HG03442 (cell line): ENCODE measurements around the gene CCDC51.
"Not testable (repeated sequence)": the region's sequence is repeated elsewhere in the genome, so short reads cannot be mapped to it uniquely, and the experiment has no call there.

Experiments
- ATAC-seq: cut with Tn5 transposase; IDR thresholded peaks from one replicate; pipeline ENCODE4 v1.9.1; 2021; ENCODE audit warnings: mild to moderate bottlenecking, moderate library complexity; ENCODE audit not compliant: unreplicated experiment

Gene CCDC51, protein sequence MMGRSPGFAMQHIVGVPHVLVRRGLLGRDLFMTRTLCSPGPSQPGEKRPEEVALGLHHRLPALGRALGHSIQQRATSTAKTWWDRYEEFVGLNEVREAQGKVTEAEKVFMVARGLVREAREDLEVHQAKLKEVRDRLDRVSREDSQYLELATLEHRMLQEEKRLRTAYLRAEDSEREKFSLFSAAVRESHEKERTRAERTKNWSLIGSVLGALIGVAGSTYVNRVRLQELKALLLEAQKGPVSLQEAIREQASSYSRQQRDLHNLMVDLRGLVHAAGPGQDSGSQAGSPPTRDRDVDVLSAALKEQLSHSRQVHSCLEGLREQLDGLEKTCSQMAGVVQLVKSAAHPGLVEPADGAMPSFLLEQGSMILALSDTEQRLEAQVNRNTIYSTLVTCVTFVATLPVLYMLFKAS

DNA sequence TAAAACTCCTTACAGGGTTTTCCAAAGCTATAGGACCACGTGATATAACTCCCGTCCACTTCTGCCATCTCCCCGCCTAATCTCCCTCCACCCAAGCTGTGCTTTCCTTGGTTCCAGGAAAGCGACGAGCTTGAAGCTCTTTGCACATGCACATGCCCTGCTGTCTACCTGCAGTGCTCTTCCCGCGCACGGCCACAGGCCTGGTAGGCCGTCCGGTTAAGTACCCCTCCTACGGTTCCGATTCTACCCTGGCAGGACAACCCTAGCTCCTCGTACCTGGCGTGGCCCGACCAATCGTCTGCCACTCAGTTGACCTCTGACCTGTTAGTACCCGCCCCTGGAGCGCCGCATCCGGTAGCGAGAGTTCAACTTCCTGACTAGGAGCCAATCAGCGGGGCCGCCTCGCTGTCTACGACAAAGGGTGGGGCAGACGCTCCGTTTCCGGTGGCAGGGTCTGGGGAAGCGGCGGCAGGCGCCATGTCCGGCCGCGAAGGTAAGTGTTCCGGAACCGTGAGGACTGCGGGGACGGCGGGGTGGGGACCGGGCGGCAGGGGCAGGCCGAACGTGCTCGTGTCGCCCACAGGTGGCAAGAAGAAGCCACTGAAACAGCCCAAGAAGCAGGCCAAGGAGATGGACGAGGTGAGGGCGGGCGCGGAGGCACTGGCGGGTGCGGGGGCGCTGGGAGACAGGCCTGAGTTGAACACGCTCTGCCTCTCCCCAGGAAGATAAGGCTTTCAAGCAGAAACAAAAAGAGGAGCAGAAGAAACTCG, at the start of gene CCDC51, which contains the start of gene TMA7:
CCDC51 (minus strand) TSS at position 300 of the 770 bp plus-strand sequence. CDS start 4,991 bp downstream, outside the sequence.
TMA7 (plus strand) TSS at position 438 of the 770 bp plus-strand sequence; CDS start at position 478, 40 bp downstream.
- ATAC-seq = peak; percentile 96

DNA sequence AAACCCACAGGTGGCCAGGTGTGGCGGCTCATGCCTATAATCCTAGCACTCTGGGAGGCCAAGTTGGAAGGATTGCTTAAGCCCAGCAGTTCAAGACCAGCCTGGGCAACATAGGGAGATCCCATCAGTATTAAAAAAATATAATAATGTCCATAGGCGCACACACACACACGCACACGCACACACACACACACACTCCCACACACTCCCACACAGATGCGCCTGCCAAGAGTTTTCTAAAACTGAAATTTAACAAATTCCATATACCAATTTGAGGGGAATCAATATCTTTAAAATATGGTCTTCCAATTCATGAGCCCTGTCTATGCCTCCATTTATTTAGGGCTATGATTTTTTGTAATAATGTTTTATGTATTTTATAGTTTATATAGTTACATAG, 47.0 kb upstream of the CCDC51 start:
- no peak for ATAC-seq

GRCh38 chr3:48482822-48483221, 42.9 kb upstream of the CCDC51 start:
- not testable (repeated sequence) for ATAC-seq

GRCh38 chr3:48480891-48481290, 41.0 kb upstream of the CCDC51 start:
- not testable (repeated sequence) for ATAC-seq

- ATAC-seq = no peak
Measured at GRCh38 chr3:48478626-48479555, 39.0 kb upstream of the CCDC51 start.

DNA sequence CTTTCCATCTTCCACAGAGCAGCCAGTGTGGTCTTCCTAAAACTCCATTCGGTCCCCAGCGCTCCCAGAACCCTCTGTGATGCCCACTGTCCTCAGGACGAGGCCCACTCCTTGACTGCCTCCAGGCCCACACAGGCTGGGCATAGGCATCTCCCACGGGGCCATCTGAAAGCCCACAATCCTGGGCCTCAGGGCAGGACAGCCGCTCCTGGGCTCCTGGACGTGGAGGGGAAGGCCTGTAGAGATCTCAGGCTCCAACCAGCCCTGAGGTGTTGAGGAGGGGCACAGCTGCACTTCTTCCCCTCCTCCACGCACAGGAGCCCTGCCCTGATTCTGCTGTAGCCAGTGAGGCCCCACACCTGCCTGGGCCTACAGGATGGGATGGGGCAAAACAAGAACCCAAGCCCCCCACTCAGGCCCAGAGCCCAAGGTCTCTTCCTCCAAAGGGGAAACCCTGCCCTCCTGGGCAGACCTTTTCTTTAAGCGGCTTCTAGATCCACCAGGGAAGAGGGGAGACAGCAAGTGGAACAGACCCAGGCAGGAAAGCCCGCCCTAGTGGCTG, 38.1 kb upstream of the CCDC51 start:
- ATAC-seq = no peak

DNA sequence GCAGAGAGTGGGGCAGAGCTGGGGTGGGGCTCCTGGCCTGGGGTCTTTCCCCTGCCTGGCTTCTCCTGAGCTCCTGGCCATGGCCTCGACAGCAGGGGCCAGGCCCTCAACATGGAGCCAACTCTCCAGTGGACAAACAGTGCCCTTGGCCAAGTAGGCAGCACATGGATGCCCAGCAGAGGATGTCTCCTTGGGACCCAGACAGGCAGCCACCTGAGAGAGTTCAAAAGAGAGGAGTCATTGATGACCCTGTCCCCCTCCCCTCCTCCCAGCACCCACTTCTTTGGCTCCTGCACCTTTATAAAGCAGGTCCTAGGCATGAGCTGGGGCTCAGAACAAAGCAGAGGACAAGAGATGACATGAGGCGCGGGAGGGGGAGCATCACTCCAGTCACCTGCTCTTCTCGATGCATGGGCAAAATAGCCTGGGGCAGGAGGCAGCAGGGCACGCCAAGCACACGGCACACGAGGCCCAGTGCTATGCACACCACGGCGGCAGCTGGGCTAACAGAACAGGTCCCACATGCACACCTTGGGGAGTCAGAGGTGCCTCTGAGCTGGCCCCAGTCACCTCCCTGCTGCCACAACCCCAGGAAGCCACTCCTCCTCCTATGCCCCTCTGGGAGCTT, 36.6 kb upstream of the CCDC51 start:
- no peak for ATAC-seq

DNA sequence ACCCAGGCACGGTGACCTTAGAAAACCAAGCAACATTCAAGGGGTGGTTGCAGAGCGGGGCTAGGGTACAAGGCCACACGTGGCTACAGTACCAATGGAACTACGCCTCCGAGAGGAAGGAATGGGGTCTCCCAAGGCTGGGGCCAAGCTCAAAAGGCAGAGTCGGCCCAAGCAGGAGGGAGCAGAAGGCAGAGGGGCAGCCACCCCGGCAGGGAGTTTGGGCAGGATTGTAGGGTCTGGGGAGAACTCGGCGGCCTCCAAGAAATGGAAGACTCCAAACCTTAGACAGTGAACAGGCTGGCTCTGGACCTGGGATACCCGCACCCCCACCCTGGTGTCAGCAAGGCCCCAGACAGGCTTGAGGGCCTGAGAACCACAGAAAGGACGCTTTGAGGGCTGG, 35.3 kb upstream of the CCDC51 start:
- no peak for ATAC-seq

- no peak for ATAC-seq
Measured at GRCh38 chr3:48474619-48475018, 34.7 kb upstream of the CCDC51 start.

DNA sequence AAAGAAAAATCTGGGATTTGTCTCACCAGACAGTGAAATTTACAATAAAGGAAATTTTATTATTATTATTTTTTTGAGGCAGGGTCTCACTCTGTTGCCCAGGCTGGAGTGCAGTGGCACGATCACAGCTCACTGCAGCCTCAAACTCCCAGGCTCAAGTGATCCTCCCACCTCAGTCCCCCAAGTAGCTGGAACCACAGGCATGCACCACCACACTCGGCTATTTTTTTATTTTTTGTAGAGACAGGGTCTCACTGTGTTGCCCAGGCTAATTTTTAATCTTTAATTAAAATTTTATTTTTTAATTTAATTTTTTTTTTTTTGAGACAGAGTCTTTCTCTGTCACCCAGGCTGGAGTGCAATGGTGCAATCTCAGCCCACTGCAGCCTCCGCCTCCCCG, 34.1 kb upstream of the CCDC51 start:
- not testable (repeated sequence) for ATAC-seq

- no peak for ATAC-seq
Measured at GRCh38 chr3:48473617-48473952, 33.7 kb upstream of the CCDC51 start.

GRCh38 chr3:48472923-48473616, 33.2 kb upstream of the CCDC51 start:
- peak; percentile 73 for ATAC-seq

DNA sequence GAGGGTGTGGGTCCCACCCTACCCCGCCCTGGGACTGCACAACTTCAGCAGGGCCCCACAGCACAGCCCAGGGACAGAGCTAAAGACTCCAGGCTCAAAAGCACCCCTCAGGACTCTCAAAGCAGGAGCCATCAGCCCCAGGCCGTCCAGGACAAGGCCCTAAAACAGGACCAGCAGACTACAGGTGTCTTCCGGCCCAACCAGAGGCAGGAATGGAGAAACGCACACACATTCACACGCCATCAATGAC, 32.7 kb upstream of the CCDC51 start:
- no peak for ATAC-seq

DNA sequence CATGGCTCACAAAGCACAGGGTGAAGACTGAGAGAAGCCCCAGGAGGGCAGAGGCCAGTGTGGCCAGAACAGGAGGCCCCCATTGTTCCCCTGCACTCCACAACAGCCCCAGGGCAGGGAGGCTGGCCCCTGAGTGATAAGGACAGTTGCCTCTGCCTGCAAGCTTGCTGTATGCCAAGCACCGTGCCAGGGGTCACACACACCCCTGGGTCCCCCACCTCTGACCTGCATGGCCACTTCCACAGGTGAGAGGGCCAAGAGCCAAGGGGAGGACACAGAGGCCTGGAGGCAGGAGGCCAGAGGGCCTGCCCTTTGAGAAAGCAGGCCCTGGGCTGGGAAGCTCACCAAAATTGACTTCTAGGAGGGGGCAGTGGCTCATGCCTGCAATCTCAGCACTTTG, 30.4 kb upstream of the CCDC51 start:
- ATAC-seq = no peak

GRCh38 chr3:48469046-48469915, 29.4 kb upstream of the CCDC51 start:
- no peak for ATAC-seq

- no peak for ATAC-seq
Measured at GRCh38 chr3:48468329-48468731, 28.4 kb upstream of the CCDC51 start.

DNA sequence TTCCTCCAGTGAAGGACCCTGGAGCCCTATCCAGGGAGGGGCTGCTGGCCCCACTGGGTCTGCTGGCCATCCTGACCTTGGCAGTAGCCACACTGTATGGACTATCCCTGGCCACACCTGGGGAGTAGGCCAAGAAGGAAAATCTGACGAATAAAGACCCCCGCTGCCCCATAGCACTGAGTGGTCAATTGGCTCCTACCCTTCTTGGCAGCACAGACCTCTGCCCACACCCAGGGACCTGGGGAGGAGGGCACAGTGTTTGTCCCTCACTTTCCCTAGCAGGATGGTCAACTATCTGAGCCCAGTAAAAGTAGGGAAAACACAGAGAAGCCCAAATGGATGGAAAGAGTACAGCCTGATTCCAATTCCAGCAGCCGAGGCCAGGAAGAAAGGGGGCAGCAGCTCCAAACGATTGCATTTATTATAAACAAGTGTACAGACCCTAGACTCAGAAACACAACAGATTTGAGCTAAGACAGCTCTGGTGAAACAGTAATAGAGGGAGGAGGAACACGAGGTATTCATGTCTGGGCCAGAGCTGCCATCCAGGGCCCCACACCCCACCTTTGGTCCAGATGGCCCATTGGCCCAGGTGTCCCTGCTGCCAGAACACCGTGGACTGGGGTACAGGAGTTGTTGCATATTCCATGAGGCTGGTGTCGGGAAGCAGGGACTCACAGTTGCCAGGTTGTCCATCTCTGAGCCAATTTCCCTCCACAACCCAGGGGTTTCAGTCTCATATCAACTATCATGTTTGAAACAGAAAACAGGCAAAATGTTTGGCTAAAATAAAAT, 27.8 kb upstream of the CCDC51 start:
- ATAC-seq = no peak

GRCh38 chr3:48467110-48467454, 27.2 kb upstream of the CCDC51 start:
- no peak for ATAC-seq
